Keratinocyte (primary cell): ENCODE data around the gene PATZ1. TPM values are rescaled to one million over a fixed set of nuclear protein-coding genes. Genes with fewer than 3 reads are reported as not detected.

Experiments used
- DNase-seq: peaks from one replicate; pipeline ENCODE4 v3.0.0-alpha.2; 2011; ENCODE audit warnings: low read depth, missing footprints, low spot score
- FAIRE-seq: peaks from 2 replicates; lab custom pipeline; 2011; peaks lifted over from hg19 to GRCh38; lab: Jason Lieb, UNC
- H2AFZ ChIP-seq: 2 replicates; pipeline ENCODE4 v1.6.0; 2012; ENCODE audit warnings: low read length, control low read depth, inconsistent platforms; ENCODE audit not compliant: control insufficient read depth
- H3K27ac ChIP-seq: 2 replicates; pipeline ENCODE4 v1.5.1; 2011; ENCODE audit warnings: low read length; ENCODE audit not compliant: control insufficient read depth, insufficient read depth
- H3K27me3 ChIP-seq: 3 replicates; pipeline ENCODE4 v1.6.0; 2011; ENCODE audit warnings: low read length; ENCODE audit not compliant: control insufficient read depth, insufficient read depth; ENCODE audit errors: extremely low read depth
- H3K36me3 ChIP-seq, 2 experiments: 2 replicates in 1 of 2; 3 replicates in 1 of 2; pipeline ENCODE4 v1.5.1; 2011; ENCODE audit warnings: low read length in 2 of 2, mild to moderate bottlenecking in 1 of 2; ENCODE audit not compliant: control insufficient read depth in 2 of 2, insufficient read depth in 2 of 2; ENCODE audit errors: extremely low read depth in 1 of 2
- H3K4me1 ChIP-seq: 3 replicates; pipeline ENCODE4 v1.5.1; 2011; ENCODE audit warnings: low read length; ENCODE audit not compliant: control insufficient read depth, insufficient read depth; ENCODE audit errors: extremely low read depth
- H3K4me2 ChIP-seq: 3 replicates; pipeline ENCODE4 v1.6.0; 2011; ENCODE audit warnings: low read depth, low read length; ENCODE audit not compliant: control insufficient read depth, insufficient read depth; ENCODE audit errors: extremely low read depth
- H3K4me3 ChIP-seq, 3 experiments: fragments of 200-600 bp in 1 of 3; sonication (generic) in 1 of 3; 2 replicates in 2 of 3; 3 replicates in 1 of 3; pipeline ENCODE4 v1.5.1; 2011 to 2016; ENCODE audit warnings: low read length in 3 of 3, mild to moderate bottlenecking in 3 of 3, control low read depth in 2 of 3, inconsistent platforms in 1 of 3, low read depth in 1 of 3, mixed read lengths in 1 of 3, mixed run types in 1 of 3, moderate library complexity in 1 of 3; ENCODE audit not compliant: control insufficient read depth in 2 of 3, insufficient read depth in 2 of 3; ENCODE audit errors: extremely low read depth in 1 of 3
- H3K79me2 ChIP-seq: 2 replicates; pipeline ENCODE4 v1.6.0; 2012; ENCODE audit warnings: low read length; ENCODE audit not compliant: control insufficient read depth, insufficient read depth
- H3K9ac ChIP-seq: 3 replicates; pipeline ENCODE4 v1.6.0; 2011; ENCODE audit warnings: low read length; ENCODE audit not compliant: control insufficient read depth, insufficient read depth; ENCODE audit errors: extremely low read depth
- H3K9me1 ChIP-seq: 3 replicates; pipeline ENCODE4 v1.6.0; 2011; ENCODE audit warnings: low read length; ENCODE audit not compliant: control insufficient read depth, insufficient read depth; ENCODE audit errors: extremely low read depth
- H3K9me3 ChIP-seq: 2 replicates; pipeline ENCODE4 v1.5.1; 2012; ENCODE audit warnings: low read depth, low read length; ENCODE audit not compliant: control insufficient read depth
- H4K20me1 ChIP-seq: 3 replicates; pipeline ENCODE4 v1.6.0; 2011; ENCODE audit warnings: low read length; ENCODE audit not compliant: control insufficient read depth, insufficient read depth; ENCODE audit errors: extremely low read depth
- CTCF ChIP-seq, 3 experiments: IDR thresholded peaks in 1 of 3; conservative IDR thresholded peaks in 1 of 3; optimal IDR thresholded peaks in 1 of 3; 2 replicates in 2 of 3; 3 replicates in 1 of 3; pipeline versions ENCODE3 to v1.5.1; 2011; ENCODE audit warnings: low read length in 3 of 3, mild to moderate bottlenecking in 3 of 3, moderate library complexity in 2 of 3, control low read depth in 1 of 3, inconsistent platforms in 1 of 3; ENCODE audit not compliant: insufficient read depth in 2 of 3; ENCODE audit errors: extremely low read depth in 1 of 3
- EZH2 ChIP-seq: IDR thresholded peaks from one replicate; pipeline ENCODE4 v1.6.1; 2012; ENCODE audit warnings: inconsistent platforms, mild to moderate bottlenecking, low read length, moderate library complexity
- dilution Hi-C: fragments of 300-500 bp; cut with MboI; formaldehyde crosslinking; loops from one replicate; pipeline ENCODE4 v1.7.0; 2020; ENCODE audit warnings: low sequenced_read_pairs; ENCODE audit not compliant: extremely low pct_ligation_motif_present
- polyA plus RNA-seq, 5 experiments: library from polyadenylated mRNA; depleted of rRNA in 3 of 5; stranded (reverse) in 3 of 5; stranded (forward) in 1 of 5; unstranded in 1 of 5; fragments of >200 nt; gene quantifications; 1 replicate in 1 of 5; 2 replicates in 3 of 5; 3 replicates in 1 of 5; pipeline versions ENCODE4 v1.2.1 to v1.2.3, GENCODE V29; 2011 to 2012; ENCODE audit warnings: missing spikeins in 2 of 5, low read depth in 1 of 5, low replicate concordance in 1 of 5

The PATZ1 gene
- polyA plus RNA-seq, 1 donor (not counting 4 experiments of a cell fraction or from before 2014, with no cell fraction given), result 3.4 TPM

DNA sequence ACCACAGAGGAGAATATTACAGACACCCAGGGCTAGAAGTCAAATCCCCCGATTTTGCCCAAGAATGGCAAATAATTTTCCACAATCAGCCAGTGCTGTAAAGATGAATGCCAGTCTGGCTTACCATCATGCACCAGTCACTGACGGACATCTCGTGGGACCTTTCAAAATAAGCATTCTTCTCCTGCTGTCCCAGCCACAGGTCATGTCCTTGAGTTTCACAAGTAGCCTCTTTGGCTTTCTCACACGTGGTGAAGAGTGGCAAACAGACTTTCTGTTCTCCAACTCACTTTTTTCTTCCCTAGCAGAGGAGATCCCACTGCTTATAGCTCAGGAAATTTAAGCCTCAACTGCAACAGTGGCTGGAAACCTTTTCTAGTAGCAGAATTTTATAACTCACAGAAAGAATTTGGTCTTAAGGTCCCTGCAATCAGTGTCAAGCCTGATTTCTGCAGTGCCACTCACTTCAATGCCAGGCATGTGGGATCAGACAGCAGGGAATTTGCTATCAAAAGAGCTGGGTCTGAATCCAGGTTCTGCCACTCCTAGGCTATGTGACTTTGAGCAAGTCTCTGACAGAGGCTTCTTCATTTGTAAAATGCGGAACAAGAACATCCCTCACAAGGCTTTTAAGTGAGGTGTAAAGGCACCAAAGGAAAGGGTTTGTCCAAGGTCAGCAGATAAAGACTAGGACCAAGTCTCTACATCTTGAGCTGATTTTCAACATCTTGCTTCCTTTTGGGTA is 57.5 kb downstream of the PATZ1 start:
- no peaks in the 10 kb centered on the region for H3K27me3 ChIP-seq
- no peak overlapping the region for H3K4me3 ChIP-seq
- H3K4me2 ChIP-seq, result peak overlapping the region; percentile 96
- H3K79me2 ChIP-seq, result peaks cover 2% of the 10 kb centered on the region
- no peak overlapping the region for H3K9ac ChIP-seq
- FAIRE-seq (peak; percentile 44), DNase-seq (no peak)
- H3K9me3 ChIP-seq, result no peaks in the 10 kb centered on the region
- TF ChIP-seq EZH2 (no peak), CTCF (optimal IDR thresholded peaks at IDR 0.05 in 1 of 3, IDR thresholded peaks at IDR 0.05 in 1 of 3, conservative IDR thresholded peaks at IDR 0.05 in 1 of 3; ENCODE audit: extremely low read depth in 1 of 3, insufficient read depth in 2 of 3, low read length in 3 of 3) (no peak)
- no peak overlapping the region for H3K27ac ChIP-seq
- peaks cover 30% of the 10 kb centered on the region for H3K4me1 ChIP-seq
- H4K20me1 ChIP-seq, result no peaks in the 10 kb centered on the region
- no peak overlapping the region for H2AFZ ChIP-seq
- dilution Hi-C loops, result no loop called here
- H3K9me1 ChIP-seq, result no peaks in the 10 kb centered on the region
- H3K36me3 ChIP-seq, result peaks cover 3 to 12% of the 10 kb centered on the region in 2 experiments

GRCh38 chr22:31287818-31288495 is 58.2 kb downstream of the PATZ1 start:
- no peaks in the 10 kb centered on the region for H3K9me1 ChIP-seq
- no peak for DNase-seq
- no peaks in the 10 kb centered on the region for H3K27me3 ChIP-seq
- TF ChIP-seq CTCF (optimal IDR thresholded peaks at IDR 0.05 in 1 of 3, IDR thresholded peaks at IDR 0.05 in 1 of 3, conservative IDR thresholded peaks at IDR 0.05 in 1 of 3; ENCODE audit: extremely low read depth in 1 of 3, insufficient read depth in 2 of 3, low read length in 3 of 3) (no peak), EZH2 (no peak)
- H3K9ac ChIP-seq, result no peak overlapping the region
- H3K9me3 ChIP-seq, result no peaks in the 10 kb centered on the region
- H3K4me1 ChIP-seq, result peaks cover 26% of the 10 kb centered on the region
- H4K20me1 ChIP-seq, result no peaks in the 10 kb centered on the region
- no peak for FAIRE-seq
- H3K4me3 ChIP-seq, result no peak overlapping the region
- H3K79me2 ChIP-seq, result peaks cover 2% of the 10 kb centered on the region
- dilution Hi-C loops, result no loop called here
- no peak overlapping the region for H3K27ac ChIP-seq
- H3K4me2 ChIP-seq, result no peak overlapping the region
- H3K36me3 ChIP-seq, result peaks cover 6 to 14% of the 10 kb centered on the region in 2 experiments
- H2AFZ ChIP-seq, result no peak overlapping the region
